ENCODE results near the gene VWC2L. TPM values are rescaled to one million over a fixed set of nuclear protein-coding genes. Genes with fewer than 3 reads are reported as not detected.

The VWC2L gene
- total RNA-seq, 2 donors from 2014 or later: not detected

DNA sequence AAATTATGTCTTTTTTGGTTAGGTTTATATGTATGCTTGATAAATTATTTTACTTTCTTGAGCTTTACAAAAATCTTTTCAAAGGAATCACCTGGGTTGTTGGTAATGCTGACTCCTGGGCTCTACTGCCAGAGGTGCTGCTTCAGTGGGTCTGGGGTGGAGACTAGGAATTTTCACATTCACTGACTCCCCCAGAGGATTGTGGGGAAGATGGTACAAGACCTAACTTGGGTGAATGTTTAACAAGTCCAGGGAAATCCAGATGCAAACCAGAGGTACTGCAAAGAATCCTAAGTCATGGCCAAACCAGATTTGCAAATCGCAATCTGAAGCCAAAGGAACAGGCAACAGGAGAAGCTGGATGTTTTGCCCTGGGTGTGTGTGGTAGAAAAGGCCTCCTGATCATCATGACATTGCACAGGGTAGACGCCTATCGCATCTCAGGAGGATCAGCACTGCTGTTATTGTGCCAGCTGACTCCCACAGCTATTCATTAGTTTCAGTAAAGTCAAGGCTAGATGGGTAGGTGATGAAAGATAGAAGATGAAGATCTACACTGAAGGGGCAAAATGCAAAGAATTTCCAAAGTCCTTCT, 213.4 kb downstream of the VWC2L start:
- no peaks in the 10 kb centered on the region for H3K9me3 ChIP-seq
- H3K4me1 ChIP-seq: no peaks in the 10 kb centered on the region
- H3K36me3 ChIP-seq: no peaks in the 10 kb centered on the region
- TF ChIP-seq, protein P1, sequence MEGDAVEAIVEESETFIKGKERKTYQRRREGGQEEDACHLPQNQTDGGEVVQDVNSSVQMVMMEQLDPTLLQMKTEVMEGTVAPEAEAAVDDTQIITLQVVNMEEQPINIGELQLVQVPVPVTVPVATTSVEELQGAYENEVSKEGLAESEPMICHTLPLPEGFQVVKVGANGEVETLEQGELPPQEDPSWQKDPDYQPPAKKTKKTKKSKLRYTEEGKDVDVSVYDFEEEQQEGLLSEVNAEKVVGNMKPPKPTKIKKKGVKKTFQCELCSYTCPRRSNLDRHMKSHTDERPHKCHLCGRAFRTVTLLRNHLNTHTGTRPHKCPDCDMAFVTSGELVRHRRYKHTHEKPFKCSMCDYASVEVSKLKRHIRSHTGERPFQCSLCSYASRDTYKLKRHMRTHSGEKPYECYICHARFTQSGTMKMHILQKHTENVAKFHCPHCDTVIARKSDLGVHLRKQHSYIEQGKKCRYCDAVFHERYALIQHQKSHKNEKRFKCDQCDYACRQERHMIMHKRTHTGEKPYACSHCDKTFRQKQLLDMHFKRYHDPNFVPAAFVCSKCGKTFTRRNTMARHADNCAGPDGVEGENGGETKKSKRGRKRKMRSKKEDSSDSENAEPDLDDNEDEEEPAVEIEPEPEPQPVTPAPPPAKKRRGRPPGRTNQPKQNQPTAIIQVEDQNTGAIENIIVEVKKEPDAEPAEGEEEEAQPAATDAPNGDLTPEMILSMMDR (IDR thresholded peaks at IDR 0.05): no peak
- no peak overlapping the region for H3K27ac ChIP-seq
- no peak for DNase-seq
- no peak overlapping the region for H3K4me3 ChIP-seq
- H3K9ac ChIP-seq (ENCODE audit: low read depth in 2 of 2, low read length in 2 of 2): no peak overlapping the region
- intact Hi-C loops (cut with DNase I): no loop called here
- H3K27me3 ChIP-seq: no peaks in the 10 kb centered on the region

DNA sequence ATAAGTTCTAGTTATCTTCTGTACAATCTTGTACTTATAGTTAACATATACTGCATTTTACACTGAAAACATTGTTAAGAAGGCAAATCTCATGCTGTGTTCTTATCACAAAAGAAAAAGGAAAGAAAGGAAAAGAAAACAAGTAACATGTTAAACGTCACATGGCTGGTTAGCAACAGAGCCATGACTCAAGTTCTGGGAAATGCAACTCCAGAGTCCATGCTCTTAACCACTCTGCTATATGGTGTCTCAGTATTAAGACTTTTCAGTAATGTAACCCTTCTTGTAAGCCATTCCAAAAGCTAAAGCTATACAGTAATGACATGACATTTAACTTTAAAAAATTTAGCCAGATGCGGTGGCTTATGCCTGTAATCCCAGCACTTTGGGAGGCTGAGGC, 217.2 kb downstream of the VWC2L start:
- Histone ChIP-seq H3K9ac (ENCODE audit: low read depth in 2 of 2, low read length in 2 of 2) (no peak overlapping the region), H3K9me3 (no peaks in the 10 kb centered on the region), H3K4me1 (no peaks in the 10 kb centered on the region), H3K27ac (no peak overlapping the region), H3K4me3 (no peak overlapping the region), H3K27me3 (no peaks in the 10 kb centered on the region), H3K36me3 (no peaks in the 10 kb centered on the region)
- TF ChIP-seq, protein P1 (IDR thresholded peaks at IDR 0.05): no peak
- intact Hi-C loops (cut with DNase I): no loop called here
- no peak for DNase-seq
